Hippocampal formation (tissue), 2 donors: ENCODE measurements around the gene TFEB.
"Not testable (repeated sequence)": the region's sequence is repeated elsewhere in the genome, so short reads cannot be mapped to it uniquely, and the experiment has no call there.

Source experiments
- DNase-seq, 2 donors: peaks; one replicate each; lab custom pipeline; 2025; lab: John Stamatoyannopoulos, UW

TFEB gene

DNA sequence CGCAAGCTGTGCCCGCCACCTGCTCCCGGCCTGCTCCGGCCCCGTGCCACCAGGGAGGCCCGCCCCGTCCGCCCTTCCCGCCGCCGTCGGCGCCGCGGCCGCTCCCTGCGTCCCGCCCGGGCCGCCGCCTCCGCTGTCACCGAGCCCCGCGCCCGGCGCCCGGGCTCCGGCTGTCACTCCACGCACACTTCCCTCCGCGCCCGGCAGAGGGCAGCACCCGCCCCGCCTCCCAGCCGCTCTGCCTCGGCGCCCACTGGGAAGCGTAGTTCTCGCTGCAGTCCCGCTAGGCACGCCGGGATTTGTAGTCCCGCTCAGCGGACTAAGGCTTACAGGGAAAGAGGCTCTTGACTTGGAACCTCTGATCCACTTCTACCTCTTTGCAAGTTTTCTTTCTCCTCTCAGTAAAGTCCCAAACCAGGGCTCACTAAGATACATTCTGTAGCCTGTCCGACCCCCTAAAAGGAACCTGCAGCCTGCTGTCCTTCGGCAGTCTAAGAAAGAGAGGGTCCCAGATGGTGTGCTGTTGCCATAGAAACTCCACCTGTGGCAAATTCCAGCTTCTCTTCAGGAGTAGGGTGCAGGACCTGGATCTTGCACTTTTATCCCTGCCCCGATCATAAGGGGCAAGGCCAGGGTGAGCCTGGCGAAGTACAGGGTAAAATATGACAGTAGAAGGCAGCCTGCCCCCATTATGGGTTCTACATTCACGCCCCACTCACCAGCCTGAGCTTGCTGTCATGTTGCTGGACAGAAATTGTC lies at the start of gene TFEB:
TSS of gene TFEB (minus strand) at position 182 of the 759 bp plus-strand sequence. CDS start 44,395 bp downstream, outside the sequence.
- peak; percentile 91 to 93 for DNase-seq

DNA sequence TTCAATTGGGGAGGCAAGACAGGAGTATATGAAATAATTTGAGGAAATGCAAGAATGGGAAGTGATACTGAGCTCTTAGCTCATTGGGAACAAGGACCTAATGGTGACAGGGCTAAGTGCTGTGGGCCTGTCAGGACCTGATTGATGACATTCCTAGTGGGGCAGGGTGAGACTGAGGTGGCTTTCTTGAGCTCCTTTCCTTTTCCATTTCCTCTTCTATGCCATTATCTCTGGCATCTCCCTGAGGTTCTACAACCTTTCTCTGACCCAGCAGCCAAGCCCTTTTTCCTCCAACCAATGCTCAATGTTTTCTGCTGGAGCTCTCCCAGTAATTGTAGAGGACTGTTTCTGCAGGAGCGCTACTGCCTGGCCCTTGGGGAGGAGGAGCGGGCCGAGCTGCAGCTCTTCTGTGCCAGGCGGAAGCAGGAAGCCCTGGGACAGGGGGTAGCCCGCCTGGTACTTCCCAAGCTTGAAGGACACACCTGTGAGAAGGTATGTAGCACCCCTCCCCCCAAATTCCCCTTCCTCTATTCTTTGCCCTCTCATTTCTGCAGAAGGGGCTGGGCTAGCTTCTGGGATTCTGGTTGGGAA lies 49.3 kb upstream of the TFEB start:
- no peak for DNase-seq

DNA sequence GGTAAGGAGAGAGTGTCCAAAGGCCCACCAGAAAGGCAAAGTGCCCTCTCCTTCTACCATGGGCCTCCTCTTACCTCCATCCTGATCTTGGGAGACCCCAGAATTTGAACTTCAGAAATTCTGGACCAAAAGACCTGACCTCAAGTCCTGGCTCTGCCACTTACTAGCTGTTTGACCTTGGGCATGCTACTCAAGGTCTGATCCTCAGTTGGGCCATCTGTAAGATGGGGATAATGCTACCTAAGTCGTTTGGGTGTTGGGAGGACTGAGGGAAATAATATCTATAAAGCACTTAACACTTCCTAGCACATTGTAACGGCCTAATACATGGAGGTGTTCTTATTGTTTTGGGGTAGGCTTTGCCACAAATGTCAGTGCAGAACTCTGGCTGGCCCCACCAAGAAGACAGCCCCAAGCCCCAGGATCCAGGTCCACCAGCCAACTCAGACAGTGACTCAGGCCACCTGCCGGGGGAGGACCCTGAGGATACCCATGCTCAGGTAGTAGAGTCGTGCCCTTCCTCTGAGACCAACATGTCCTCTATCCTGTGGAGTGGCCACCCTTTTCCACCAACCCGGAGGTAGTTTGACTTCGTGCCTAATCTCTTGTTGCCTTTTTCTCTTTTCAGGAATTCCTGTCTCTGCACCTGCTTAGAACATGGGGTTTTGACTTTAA lies 47.8 kb upstream of the TFEB start:
- DNase-seq, result no peak

DNA sequence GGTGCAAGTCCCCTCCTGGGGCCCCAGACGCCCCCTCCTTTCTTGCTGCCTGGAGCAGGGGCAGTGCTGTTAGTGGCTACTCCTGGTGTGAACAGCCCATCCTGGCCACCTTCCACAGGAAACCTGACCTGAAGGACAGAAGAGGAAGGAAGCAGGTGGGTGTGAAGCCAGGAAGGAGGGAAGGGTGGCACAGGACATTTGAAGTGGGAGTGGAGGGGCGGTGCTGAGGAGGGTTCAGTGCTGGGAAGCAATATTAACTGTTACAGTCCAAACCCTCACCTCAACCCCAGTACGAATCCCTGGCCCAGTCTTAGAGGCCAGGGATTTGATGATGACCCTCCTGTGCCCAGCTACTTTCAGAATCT lies 45.9 kb upstream of the TFEB start:
- DNase-seq, result no peak

DNA sequence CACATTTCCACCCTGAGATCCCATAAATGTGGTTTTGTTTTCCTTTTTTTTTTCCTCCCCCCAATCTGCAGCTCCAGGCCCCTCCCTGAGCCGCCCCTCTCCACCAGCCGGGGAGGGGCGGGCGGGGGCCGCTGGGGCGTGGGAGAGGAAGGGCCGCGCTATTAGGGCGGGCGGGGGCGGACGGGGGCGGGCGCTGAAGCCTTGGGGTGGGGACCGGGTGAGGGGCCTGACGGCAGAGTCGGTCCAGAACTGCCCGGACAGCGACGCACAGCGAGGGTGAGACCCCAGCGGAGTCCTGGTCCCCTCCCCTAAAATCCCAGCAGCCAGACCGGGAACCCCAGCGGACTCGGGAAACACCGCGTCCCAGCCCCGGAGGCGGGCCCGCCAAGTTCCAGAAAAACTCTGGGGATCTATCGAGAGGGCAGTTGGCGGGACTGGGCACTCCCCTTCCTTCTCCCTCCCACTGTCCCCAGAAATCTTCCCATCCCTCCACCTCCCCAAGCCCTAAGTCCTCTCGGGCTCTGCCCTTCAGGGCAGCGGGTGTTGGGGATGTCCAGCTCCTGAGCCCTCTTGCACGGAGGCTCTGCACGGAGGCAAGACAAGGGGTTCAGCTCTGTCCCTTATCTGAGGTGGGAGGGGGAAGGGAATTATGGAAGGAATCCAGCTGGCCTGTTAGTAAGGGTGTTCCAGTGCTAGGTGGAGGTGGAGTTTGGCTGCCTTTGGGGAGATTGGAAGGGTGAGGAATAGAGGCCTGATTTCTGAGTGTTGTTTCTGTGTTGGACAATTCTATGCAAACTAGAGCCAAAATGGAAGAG lies 45.4 kb upstream of the TFEB start, which contains the start of gene PRICKLE4:
TSS of gene PRICKLE4 (plus strand) at position 232 of the 815 bp plus-strand sequence. CDS start 2,692 bp downstream, outside the sequence.
- no peak for DNase-seq

DNA sequence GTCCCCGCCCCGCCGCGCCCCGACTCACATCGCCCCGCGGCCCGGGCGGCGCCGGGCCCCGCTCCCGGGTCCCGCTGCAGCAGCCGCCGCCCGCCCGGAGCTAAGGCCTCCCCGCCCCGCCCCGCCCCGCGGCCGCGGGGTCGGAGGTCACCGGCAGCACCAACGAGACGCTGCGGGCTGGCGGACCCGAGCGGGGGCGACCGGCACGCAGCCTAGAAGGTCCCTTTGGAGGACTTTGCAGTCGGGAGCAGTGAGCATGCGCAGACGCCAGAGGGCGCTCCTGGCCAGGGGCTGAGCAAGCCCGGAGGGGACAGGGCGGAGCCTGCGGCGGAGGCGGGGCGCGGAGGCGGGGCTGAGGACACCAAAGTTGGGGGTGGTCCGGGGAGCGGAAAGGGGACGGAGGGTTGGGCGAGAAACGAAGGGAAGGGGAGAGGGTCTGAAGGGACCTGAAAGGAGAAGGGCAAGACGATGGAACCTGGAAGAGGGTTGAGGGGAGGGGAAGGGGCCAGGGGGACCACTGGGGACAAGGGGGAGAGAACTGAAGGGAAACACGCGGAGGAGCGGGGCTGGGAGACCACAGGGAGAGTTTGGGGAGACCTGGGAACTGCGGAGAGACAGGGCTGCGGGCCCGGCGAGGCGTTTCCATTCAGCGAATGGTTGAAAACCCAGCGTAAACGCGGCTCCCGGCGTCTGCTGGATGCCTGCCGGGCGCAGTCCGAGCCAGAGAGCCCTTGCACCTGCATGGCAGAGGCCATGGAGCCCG lies 44.6 kb upstream of the TFEB start, which contains the start of gene FRS3:
TSS of gene FRS3 (minus strand) at position 113 of the 763 bp plus-strand sequence. CDS start 2,913 bp downstream, outside the sequence.
- DNase-seq, result peak; percentile 98

DNA sequence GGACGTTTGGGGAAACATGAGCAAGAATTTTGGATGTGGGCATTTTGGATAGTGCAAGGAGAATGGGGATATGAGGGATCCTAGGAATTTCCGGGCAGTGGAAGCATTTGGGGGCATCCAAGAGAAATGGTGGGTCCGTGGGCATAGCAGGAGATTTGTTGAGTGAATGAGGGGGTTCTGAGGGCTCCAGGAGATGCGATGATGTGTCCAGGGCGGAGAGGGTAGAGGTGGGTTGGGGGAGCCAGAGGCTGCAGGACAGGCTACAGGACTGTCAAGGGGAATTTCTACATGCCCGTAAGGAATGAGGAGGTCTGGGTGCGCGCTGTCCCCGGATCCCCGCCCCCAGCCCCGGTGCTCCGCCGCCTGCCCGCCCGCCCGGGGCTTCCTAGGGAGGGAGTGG lies 43.9 kb upstream of the TFEB start:
- DNase-seq, result no peak

DNA sequence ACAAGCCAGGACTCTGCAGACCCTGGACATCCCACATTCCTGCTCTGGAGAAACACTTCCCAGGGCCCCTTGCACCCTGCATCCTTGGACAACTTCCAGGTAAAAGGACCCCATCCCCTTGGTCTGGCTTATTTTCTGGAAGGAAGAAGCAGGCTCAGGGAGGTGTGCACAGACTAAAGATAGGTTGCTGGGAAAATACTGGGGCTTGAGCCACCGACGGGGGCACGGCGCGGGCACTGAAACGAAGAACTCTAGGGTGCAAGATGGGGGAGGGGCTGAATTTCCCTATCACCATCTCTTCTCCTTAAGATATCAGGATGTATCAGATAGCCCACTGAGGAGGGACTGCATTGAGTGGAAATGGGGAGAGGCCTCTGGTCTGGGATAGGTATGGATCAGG lies 43.5 kb upstream of the TFEB start:
- no peak for DNase-seq

DNA sequence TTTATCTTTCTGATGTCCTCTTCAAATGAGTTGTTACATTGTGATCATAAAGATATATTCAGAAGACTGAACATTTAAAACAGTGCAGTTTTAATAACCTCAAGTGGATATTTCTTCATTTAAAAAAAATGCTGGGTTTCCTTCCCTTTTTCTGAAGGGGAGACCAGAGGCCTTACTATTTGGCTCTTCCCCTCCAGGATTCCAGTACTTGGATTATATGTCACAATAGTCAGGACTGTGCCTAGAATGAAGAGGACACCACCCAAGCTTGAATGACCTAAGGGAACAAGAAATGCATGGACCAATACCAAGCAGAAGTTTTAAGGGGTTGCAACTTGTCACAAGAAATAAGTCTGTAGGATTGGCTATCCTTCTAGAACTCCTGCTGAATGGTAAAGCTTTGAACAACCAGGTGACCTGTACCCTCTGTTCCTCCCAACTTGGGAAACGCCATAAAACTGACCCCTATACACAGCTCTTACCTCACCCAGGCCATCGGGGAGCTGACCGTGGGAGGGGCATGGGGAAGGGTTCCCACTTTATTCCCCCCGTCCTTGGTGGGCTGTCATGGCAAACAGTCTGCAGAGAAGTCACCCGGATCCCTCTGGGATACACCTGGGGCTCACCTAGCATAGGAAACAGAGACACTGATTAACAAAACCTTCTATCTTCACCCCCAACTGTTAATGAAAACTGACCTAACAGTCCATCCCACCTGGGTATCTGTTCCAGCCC lies 42.3 kb upstream of the TFEB start:
- no peak for DNase-seq

DNA sequence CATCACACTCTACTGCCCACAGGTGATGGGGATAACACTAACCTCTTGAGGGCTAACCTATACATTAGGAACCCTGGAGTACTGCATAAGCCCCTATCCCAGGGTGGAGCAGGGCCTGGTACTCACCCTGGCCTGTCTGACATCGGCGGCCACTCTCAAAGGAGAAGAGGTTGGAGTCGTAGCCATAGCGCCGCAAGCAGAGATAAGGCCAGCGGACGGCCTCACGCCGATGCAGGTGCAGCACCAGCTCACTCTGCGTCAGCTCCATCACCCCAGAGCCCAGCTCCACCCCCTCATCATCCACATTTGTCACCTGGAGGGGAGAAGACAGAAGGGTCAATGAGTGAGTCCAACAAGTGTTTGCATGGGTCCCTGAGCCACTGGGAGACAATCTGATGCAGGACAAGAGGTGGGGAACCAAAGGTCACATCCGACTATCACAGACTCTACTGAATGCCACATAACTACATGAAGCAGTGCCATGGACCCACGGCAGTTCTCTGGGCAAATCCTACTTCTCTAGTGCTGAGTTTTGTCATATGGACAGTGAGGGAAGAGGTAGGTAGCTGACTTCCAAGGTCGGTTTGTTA lies 40.0 kb upstream of the TFEB start:
- DNase-seq, result no peak

DNA sequence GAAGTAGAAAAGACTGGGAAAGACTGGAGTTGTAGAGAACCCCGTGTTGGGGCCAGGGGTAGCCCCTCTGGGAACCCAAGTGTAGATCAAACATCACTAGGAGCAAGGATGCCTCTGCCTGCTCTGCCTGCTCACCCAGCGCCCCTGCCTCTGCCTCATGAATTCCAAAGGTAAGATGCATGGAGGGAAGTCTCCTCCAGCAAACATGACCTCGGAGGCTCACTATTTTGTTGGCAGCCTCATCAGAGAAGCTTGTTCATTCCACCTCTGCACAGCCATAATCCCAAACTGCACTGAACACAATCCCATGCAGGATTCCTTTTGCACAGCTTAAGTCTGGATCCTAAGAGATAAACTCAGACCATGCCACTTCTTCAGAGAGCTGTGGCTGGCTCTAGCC lies 39.4 kb upstream of the TFEB start:
- no peak for DNase-seq

DNA sequence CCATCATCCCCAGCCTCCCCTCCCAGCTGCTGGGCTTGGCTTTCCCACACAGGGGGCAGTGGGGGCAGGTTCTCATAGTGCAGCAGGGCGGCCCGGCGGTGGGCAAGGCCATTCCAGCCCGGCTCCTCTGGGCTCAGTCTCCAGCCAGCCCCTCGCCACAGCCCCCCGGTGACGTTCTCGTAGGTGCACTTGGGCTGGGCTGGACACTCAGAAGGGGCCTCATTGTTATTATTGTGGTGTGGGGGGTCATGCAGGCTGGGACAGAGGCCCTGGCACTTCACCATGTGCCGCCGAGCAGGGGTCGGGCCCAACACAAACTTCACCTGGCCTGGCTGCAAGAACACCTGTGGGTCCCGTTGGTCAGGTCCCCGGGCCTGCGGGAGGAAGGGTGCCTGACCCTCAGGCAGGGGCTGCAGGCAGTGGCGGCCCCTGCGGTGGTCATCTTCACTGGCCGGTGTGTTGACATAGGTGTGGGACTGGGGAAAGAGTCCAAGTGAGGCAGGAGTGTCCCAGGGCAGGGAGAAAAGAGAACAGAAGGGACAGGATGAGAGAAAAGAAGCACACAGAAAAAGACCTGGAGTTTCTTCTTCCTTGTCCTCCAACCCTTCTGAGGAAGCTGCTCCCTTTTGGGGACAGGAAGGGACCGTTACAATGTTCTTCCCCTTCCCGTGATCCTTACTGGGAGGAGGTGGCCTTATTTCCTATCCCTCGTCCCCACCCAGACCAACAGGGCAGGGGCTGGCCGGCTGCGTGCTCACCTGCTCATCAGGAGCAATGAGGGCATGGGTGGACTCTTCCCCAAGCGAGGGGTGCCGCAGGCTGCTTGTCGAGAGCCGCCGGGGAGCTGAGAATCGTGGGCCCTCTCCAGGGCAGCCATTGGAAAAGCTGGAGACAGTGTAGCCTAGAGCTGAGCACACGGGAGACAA lies 35.9 kb upstream of the TFEB start:
- no peak for DNase-seq

DNA sequence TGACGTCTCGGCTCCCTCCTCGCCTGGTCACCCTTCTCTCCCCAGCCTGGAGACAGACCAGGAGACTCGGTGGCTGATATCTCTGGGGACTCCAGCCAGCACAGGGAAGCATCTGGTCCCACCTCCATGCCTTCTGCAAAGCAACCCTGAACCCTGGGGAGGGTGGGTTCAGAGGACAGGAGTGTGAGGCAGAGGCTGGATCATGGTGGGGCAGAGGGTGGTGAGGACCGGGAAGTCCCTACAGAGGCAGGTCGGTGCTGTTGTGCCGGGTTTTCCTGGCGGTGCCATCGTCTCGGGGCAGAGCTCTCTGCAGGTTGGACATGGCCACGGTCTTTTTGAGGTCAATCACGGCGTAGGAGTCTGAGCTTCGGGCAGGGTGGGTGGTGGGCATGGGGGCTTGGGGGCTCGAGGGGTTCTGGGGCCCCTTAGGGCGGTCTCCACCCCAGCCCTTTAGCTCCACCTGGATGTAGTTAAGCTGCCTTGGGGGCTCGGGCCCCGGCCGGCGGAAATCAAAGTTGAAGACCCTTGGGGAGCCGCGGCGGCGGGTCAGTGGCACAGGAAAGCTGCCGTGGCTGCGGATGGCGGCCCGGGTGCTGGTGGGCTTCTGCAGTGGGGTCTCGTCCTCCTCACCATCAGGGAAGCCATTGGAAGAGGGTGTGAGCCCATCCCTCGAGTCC lies 35.1 kb upstream of the TFEB start:
- no peak for DNase-seq

DNA sequence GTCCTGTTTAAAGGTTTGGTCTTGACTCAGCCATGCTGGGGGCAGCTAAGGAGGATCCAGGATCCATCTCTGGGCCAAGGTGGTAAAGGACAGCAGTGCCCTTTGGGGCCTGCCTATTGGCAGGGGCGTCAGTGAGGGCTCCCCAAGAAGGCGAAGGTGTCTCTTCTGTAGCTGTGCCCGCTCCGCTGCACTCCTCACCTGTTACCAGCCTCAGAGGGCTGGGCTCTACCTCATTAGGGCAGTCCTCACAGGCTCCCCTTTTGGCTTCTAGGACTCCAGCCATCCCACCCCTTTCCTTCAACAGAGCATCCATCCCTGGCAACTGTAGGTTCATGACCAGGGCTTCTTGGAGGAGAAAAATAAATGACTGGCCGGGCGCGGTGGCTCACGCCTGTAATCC lies 34.0 kb upstream of the TFEB start:
- no peak for DNase-seq

DNA sequence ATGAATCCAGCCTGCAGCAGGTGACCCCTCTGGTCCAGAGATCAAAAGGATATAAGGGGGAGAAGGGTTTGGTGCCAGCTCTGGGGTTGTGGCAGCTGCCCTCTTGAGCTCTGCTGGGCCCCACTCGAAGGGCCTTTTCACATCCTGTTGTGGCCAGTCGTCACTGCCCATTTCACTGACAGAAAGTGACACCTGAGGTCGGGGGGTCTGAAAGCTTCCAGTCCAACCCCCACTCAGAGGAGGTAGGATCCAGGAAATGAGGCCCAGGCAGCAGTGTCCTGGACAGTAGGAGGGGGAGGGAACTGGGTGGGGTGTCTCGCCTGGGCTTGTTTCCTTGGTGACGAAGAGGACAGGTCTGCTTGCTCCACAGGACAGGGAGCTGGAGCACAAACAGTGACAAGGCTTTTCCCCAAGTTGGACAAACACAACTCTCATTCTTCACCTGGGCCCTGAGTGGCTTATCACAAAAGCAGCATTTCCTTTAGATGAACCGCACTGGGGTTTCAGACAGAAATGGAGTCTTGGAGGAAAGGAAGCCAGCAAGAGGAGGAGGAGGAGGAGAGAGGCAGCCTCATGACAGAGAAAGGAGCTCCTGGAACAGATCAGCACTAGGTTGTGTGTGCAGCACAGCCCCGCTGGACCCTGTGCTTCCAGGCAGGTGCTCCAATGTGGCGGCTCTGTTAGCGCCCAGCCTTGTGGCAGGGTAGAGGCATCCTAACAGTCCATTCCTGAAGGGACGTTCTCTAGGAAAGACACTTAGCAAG lies 33.3 kb upstream of the TFEB start:
- DNase-seq, result no peak

DNA sequence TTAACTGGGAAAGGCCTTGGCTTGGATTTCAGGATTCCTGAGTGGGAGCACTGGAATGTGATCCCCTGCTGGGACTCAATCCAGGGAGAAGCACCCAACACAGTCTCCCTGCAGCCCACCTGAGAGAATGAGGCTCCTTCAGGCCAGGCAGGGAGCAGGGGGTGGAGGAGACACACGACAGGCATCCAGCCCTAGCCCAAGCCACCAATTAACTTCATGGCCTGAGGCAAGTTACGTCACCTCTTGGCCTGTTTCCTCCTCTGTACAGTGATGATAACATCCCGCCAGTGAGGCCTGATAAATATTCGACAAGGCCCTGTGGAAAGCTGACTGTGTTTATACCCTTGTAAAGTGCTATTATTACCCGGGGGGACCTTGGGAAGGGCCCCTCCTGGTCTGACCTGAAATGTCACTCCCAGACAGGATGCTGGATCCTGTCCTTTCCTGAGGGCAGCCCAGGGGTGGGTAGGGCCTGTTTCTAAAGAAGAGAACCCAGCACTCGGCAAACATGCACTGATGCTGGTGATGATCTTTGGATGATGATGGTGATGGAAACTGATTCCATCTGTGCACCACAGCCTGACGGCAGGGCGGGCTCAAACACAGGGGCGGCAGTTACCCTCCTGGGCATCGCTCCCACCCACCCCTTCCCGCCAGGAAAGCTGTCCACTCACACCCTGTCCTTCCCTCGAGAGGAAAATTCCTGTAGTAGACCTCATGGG lies 31.9 kb upstream of the TFEB start:
- no peak for DNase-seq

DNA sequence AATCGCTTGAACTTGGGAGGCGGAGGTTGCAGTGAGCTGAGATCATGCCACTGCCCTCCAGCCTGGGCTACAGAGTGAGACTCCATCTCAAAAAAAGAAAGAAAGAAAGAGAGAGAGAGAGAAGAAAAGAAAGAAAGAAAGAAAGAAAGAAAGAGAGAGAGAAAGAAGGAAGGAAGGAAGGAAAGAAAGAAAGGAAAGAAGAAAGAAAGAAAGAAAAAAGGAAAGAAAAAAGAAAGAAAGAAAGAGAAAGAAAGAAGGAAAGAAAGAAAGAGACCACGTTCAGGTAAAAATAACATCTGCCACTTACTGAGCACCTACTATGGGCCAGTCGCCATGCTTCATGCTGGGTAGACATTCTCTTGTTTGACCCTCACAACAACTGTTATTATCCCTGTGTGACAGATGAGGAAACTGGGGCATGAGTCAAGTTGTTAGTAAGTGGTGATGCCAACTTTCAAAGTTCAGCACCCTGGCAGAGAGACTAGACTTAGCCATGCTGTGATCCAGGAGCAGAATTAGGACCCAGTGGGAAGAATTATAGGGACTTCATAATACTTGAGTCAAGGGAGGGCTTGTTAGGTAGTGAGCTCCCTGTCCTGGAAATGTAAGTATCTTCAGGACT lies 30.7 kb upstream of the TFEB start:
- not testable (repeated sequence) for DNase-seq
